Stimulated activated CD8-positive, alpha-beta memory T cell treated with anti-CD3 and anti-CD28 coated beads, Interleukin-15, amount 100 ng/mL, for 4 hours (primary cell): ENCODE data around the gene KATNA1.

Source experiments
- DNase-seq, 2 donors: peaks; one replicate each; pipeline ENCODE4 v3.0.0-alpha.2; 2020; ENCODE audit warnings: low read depth in 2 of 2

KATNA1 gene

DNA sequence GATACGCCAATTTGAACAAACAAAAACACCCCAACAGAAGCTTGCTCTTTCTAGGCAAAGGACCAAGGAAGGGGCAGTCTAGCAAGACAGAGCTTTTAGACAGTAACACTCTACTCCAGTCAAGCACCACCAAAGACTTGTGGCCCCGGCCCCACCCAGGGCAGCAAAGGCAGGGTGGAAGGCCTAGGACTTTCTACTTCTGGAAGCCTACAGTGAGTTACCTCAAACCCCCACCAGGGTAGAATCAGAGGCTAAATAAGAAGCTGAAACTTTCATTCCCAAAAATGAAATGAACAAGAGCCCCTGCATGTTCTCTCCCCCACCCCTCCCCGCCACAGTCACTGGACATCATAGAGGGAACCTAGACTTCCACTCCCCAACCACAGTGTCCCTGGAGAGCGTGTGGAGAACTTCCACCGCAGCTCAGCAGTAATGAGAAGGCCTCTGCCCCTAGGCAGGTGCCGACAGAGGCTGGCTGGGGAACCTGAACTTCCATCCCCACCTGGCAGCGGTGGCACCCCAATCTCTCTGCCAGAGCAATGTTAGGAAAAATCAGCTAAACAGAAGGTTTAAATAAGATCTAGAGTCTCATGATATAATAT lies 40.0 kb downstream of the KATNA1 start:
- DNase-seq = no peak

DNA sequence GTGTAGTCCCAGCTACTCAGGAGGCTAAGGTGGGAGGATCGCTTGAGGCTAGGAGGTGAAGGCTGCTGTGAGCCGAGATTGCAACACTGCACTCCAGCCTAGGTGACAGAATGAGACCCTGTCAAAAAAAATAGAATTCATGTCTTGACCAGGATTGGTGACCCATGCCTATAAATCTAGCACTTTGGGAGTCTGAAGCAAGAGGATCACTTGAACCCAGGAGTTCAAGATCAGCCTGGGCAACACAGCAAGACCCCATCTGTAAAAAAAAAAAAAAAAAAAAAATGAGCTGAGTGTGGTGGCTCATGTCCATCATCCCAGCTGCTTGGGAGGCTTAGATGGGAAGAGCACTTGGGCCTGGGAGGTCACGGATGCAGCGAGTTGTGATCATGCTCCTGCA lies 48.0 kb downstream of the KATNA1 start:
- DNase-seq = no peak

DNA sequence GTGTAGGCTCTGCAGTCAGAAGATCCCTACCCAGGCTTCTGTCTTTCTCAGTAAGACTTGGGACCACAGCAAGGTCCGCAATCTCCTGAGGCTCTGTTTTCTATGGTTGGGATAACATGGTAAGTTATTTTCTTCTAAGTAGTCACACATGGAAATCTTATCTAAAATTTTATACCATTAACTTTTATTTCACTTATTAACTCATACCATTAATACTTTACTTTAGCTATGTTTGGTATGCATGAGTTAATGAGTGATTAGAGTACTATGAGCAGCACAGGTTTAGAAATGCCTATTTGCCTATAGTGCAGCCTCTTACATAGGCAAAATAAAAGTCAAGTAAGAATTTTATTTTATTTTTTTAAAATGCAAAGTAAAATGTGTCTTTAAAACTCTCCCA lies 55.1 kb downstream of the KATNA1 start:
- DNase-seq = no peak

DNA sequence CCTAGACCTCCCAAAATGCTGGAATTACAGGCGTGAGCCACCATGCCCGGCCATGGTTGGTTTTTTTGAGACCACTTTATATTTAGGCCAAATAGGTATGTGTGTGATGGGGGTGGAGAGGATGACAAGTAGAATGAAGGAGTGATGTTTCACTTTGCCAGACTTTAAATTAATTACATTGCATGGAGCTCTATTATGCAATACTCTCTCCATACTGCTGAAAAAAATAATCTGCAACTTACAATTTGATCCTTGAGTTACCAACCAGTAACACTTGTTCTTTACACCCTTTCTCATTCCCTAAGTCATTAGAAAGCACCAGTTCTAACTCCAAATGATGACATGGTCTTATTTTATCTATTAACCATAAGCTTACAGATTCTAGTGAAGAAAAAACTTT lies 55.5 kb downstream of the KATNA1 start:
- no peak for DNase-seq

DNA sequence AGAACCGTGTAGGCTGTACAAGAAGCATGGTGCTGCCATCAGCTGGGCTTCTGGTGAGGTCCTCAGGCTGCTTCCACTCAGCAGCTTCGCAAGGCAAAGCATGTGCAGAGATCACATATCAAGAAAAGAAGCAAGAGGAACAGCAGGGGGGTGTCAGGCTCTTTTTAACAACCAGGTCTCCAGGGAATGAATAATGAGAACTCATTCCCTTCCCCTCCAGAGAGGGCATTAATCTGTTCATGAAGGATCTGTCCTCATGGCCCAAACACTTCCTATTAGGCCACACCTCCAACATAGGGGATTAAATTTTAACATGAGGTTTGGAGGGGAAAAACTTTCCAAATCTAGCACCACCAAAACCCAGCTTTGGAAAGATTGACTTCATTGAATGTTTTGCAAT lies 62.4 kb downstream of the KATNA1 start:
- DNase-seq = no peak

DNA sequence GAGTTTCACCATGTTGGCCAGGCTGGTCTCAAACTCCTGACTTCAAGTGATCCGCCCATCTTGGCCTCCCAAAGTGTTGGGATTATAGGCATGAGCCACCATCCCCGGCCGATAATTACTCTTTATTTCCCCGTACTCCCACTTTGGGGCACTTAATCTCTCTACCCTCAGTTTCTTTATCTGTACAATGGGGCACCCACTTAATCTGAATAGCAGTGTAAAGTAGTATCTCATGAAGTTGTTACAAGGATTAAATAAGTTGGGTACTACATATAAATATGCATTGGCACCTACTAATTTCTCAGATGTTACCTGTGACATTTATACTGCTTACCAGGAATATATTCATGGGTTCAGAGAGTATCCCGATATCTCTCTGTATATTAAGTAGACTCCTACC lies 67.2 kb downstream of the KATNA1 start:
- no peak for DNase-seq

DNA sequence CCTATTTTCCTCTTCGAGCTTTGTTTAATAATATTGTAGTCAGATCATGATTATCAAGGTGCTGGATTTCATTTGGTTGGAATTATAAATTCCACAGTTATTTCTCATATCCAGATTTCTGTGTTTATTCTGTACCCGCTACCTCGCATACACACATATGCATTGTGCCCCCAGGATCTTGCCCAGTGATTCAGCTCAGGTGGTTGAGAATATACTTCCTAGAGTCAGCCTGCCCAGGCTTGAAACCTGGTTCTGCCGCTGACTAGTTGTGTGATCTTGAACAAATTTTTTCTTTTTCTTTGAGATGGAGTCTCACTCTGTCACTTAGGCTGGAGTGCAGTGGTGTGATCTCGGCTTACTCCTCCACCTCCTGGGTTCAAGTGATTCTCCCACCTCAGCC lies 67.6 kb downstream of the KATNA1 start:
- DNase-seq = no peak

DNA sequence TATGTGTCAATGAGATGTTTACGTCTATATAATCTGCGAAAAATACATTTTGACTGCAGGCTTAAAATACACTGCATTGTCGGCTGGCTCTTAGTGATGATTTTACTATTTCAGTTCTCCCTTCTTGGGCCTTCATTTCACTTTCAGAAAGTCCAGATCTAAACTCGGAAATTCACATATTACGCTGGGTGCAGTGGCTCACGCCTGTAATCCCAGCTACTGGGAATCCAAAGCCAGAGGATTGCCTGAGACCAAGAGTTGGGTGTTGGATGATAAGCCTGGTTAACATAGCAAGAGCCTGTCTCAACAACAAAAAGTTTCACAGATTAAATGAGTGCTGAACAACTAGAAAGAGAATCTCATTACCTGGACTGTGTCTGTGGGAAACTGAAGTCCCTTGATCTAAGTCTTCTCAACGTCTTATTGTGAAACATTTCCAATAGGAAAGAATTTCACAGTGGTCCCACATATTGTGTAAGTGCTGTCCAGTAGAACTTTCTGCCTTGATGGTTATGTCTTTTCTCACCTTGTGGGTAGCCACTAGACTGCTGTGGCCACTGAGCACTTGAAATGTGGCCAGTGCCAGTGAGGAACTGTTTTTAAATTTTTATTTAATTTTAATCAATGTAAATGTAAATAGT lies 80.4 kb downstream of the KATNA1 start:
- DNase-seq = no peak

DNA sequence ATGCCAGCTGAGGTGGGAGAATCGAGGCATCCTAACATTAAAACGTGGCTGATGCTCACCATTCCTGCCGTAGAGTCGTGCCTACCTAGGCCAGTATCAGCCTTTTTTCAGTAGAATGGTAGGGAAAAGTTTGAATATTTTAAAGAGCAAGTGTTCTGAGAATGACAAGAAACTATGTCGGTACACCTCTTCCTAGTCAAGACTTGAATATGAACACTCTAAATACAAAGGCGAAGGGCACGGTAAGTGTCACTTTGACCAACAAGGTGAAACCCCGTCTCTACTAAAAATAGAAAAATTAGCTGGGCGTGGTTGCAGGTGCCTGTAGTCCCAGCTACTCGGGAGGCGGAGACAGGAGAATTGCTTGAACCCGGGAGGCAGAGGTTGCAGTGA lies 81.3 kb downstream of the KATNA1 start:
- DNase-seq = no peak

DNA sequence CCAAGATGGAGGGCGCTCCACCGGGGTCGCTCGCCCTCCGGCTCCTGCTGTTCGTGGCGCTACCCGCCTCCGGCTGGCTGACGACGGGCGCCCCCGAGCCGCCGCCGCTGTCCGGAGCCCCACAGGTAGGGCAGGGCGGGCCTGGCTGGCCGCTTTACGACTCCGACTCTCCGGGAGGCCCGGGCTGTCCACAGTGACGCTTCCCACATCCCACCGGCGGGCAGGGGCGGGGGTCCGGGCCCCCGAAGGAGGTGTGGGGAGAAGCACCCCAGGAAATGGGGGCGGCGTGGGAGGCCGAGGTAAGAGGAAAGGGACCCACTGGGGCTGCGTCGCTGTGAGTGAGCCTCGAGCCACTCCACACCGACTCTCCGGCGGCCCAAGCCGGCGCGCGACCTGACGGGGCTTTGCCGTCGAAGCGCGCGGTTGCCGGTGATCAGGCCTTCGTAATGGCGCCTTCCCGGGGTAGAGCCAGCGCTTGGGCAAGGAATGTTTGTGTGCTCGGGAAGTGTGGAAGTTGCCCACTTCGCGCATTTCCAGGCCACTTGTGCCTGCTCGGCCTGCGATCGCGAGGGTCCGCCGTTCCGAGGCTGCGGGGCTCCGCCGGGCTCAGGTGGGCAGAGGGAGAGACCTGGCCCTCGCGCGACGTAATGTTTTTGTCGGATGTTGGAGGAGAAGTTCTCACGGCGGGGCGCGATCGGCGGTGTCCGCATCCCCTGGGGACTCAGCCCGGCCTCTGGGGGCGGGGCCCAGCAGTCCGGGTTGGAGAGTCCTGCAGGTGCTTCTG lies 81.9 kb downstream of the KATNA1 start:
- peak; percentile 32 to 37 for DNase-seq

DNA sequence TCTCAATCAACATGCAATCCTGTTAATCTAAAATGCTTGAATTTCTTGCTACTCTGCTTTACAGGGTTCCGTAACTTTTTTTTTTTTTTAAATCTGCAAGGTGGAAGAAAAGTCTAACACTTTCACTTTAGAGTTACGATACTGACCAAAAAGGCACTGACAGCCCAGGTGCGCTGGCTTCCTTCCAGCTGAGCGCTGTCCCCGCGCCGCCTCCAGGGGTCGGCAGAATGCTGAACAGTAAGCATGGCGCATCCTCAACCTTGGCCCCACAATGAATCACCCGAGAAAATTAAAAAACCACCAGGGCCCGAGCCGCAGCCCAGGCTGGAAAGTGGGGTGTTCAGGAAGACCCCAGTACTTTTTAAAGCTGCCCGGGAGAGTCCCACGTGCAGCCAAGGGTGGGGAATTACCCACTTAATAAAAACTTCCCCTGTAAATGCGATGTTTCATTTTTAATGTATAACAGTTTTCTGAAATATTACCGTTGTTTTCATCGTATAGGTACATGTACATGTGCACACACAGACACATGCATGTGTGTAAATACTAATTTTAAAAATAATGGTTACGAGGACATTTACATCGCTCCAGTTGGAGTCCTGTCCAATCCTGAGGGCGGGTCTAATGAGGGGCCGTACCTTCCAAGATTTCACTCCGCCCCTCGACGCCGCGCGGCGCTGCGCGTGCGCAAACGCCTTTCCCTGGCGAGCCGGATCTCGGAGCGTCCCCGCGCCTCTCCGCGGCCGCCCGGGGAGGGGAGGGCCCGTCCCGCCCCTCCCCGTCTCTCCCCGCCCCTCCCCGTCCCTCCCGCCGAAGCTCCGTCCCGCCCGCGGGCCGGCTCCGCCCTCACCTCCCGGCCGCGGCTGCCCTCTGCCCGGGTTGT lies 82.7 kb downstream of the KATNA1 start, which contains the start of gene GINM1:
Gene GINM1, plus strand, starts transcription at position 849 of the 883 bp plus-strand sequence. CDS start 40 bp downstream, outside the sequence.
- DNase-seq = peak; percentile 86 to 88

DNA sequence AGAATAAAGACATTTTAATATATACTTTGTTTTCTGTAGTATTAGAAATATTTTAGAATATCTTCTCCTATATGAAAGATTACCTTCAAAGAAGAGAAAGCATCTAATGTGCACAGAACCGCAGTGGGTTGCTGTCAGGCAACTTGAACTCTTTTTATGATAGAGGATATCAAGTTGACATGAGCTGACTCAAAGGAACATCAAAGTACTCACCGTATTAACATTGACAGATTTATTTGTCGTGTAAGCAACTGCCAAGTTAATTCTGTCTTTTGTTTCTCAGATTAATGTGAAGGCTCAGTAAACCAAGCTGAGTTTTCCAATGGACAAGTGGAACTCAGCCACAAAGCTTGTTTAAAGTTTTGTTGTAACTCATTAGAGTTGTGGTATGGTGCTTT lies 84.6 kb downstream of the KATNA1 start:
- no peak for DNase-seq

DNA sequence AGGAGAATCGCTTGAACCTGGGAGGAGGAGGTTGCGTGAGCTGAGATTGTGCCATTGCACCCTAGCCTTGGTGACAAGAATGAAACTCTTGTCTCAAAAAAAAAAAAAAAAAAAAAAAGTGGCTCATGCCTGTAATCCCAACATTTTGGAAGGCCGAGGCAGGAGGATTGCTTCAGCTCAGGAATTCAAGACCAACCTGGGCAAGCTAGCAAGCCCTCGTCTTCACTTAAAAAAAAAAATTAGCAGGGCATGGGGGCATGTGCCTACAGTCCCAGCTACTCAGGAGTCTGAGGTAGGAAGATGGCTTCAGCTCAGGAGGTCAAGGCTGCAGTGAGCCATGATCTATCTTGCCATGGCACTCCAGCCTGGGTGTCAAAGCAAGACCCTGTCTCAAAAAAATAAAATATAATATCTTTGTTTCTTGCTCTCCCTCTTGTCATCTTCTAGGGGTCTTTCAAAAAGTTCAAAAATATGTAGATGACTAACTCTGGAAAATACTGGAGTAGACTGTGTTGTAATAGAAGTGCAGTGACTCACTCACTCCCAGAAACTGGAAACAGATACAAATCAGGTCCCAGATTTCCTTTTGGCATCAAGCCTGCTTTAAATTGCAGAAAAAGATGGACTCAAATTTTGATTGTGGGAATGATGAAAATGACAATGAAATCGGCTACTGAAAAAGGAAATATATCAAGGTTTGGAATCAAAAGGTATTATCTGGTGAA lies 85.1 kb downstream of the KATNA1 start:
- no peak for DNase-seq

DNA sequence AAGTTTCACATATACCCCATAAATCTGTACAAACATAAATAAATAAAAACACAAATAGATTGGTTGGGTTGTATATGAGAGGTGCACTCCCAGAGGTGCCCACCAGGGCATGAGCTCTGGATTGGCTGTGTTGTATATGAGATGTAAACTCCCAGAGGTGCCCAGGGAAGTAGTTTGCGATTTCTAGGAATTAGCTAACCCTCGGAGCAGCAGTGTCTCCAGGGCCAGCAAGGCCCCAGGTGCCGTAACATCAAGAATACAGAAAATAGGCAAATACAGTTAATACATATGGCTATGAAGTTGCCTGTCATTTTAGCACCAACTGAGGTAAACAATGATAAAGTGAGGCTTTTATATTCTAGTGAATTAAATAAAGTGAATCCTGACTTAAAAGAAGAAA lies 87.8 kb downstream of the KATNA1 start:
- DNase-seq = no peak

DNA sequence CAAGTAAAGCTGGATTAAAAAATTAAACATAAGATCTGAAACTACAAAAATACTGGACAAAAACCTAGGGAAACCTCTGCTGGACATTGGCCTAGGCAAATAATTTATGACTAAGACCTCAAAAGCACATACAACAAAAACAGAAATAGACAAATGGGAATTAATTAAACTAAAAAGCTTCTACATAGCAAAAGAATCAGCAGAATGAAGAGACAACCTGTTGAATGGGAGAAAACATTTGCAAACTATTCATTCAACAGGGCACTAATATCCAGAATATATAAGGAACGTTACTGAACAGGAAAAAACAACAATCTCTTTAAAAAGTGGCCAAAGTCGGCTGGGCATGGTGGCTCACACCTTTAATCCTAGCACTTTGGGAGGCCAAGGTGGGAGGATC lies 89.1 kb downstream of the KATNA1 start:
- no peak for DNase-seq

DNA sequence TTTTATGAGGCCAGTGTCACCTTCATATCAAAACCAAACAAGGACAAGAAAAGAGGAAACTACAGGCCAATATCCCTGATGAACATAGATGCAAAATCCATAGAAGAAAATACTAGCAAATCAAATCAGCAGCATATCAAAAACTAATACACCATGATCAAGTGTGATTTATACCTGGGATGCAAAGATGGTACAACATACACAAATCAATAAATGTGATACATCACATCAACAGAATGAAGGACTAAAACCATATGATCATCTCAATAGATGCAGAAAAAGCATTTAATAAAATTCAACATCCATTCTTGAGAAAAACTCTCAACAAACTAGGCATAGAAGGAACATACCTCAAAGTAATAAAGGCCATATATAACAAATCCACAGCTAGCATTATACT lies 90.5 kb downstream of the KATNA1 start:
- no peak for DNase-seq

DNA sequence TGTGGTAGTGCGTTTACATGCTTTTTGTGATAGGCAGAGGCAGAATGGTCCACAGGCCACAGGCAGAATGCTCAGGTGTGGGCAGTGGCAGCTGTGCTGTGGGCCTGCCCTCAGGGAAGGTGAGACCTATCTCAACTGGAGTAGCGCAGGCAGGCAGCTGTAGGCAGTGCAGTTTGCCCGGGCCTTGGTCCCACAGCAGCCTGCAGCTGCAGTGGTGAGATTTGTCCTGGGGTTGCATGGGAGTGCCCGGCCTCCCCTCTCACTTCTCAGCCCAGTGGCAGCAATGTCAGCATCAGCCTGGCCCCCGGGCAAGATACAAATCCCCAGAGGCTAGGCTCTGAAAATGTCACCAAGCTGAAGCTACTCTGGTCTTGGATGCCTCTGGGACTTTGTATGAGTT lies 96.6 kb downstream of the KATNA1 start:
- no peak for DNase-seq

DNA sequence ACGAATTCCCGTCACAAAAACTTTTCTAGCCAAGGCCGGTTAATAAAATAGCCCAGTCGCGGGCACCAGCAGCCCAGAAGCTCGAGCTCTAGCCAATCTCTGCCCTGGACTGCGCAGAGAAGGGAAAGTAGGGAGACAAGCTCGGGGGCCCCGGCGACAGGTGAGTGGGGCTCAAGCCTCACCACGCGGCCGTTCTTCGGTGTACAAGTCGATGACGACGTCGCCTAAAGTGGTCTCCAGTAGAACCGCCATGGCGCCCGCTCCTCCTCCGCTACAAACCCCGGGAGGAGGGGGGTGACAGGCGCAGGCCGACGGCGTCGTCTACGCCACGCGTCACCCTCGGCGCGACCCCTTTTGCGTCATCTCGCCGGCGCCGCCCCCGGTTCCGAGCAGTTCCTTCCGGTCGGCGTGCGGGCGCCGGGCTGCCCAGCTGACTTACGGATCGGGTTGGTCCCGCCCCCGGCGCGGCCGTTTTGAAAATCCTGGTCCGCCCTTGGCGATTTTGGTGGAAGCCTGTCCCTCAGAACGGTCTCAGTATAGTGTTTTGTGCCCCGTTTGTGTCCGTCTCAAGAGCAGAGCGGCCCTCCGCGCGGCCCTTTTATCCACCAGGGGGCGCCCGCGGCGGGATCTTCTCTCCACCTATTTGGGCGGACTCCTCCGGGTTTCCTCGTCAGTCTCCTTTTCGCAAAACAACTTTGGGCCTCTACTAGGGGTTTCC lies 102.6 kb downstream of the KATNA1 start, which contains the start of gene PPIL4:
Gene PPIL4, minus strand, starts transcription at position 290 of the 718 bp plus-strand sequence. Its CDS starts 38 bp downstream, at position 252.
- peak; percentile 89 to 90 for DNase-seq

DNA sequence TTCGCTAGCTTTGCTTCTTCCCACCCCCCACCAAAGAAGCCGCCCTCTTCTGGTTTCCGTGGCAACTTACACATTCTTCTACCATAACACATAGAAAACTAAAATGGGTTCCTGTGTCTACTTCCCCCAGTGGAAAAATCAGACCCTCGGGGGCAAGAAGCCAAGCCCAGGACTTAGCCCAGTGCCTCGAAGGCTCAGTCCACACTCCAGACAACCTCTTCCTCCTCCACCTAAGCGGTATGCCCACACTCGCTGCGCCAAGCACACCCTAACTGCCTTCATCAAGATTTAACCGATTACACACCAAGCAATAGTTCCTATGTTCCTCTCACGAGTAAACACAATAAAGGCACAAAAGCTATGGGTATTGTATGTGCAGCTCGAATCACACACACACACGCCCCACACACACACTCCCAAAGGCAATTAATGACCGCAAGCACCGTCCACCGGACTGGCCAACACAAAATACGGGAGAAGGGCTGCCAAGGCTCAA lies 103.2 kb downstream of the KATNA1 start:
- peak; percentile 14 to 38 for DNase-seq
